K562 (cell line): Measurements from ENCODE around the gene ANK3. TPM values are rescaled to one million over a fixed set of nuclear protein-coding genes. Genes with fewer than 3 reads are reported as not detected.

ENCODE experiments used
- CTCF ChIP-seq, 3 experiments: IDR thresholded peaks in 2 of 3; conservative IDR thresholded peaks in 1 of 3; 2 replicates each; pipeline ENCODE4 v1.5.1; 2011 to 2012; ENCODE audit warnings: low read length in 3 of 3, mild to moderate bottlenecking in 3 of 3, control low read depth in 2 of 3, improper control_type of control experiment in 1 of 3, inconsistent platforms in 1 of 3, low read depth in 1 of 3, mixed read lengths in 1 of 3, moderate library complexity in 1 of 3; ENCODE audit not compliant: insufficient read depth in 2 of 3
- DIDO1 ChIP-seq: fragments of 450-650 bp; IDR thresholded peaks from 2 replicates; pipeline ENCODE4 v1.6.1; 2016; ENCODE audit warnings: low read depth, missing biosample characterization, missing genetic modification characterization
- FOXA1 ChIP-seq: fragments of 450-650 bp; IDR thresholded peaks from 2 replicates; pipeline ENCODE4 v1.6.1; 2016; ENCODE audit warnings: mild to moderate bottlenecking, borderline replicate concordance
- MCM3 ChIP-seq: fragments of 450-650 bp; IDR thresholded peaks from 2 replicates; pipeline ENCODE4 v1.6.1; 2016
- MGA ChIP-seq: fragments of 450-650 bp; IDR thresholded peaks from 2 replicates; pipeline ENCODE4 v1.6.1; 2016; ENCODE audit warnings: mild to moderate bottlenecking, moderate library complexity
- MXI1 ChIP-seq: IDR thresholded peaks from 2 replicates; pipeline ENCODE4 v1.6.1; 2011; ENCODE audit warnings: low read depth, mild to moderate bottlenecking, improper control_type of control experiment, low read length
- NELFE ChIP-seq: IDR thresholded peaks from 2 replicates; pipeline ENCODE4 v1.6.1; 2011; ENCODE audit warnings: mild to moderate bottlenecking; ENCODE audit not compliant: insufficient read depth, insufficient read length
- NFIX ChIP-seq: fragments of 250-450 bp; sonication (Bioruptor Pico); IDR thresholded peaks from 2 replicates; pipeline ENCODE4 v1.4.0; 2020; ENCODE audit warnings: low read depth, mild to moderate bottlenecking, moderate library complexity
- PTTG1 ChIP-seq: fragments of 450-650 bp; IDR thresholded peaks from 2 replicates; pipeline ENCODE4 v1.6.1; 2016; ENCODE audit warnings: low read depth, mild to moderate bottlenecking, missing genetic modification characterization, missing compliant biosample characterization
- RBM15 ChIP-seq: fragments of 200-400 bp; formaldehyde crosslinking; IDR thresholded peaks from 2 replicates; pipeline ENCODE4 v1.6.1; 2018; ENCODE audit warnings: mild to moderate bottlenecking, low read length, moderate library complexity; ENCODE audit not compliant: insufficient read depth
- SAFB ChIP-seq: fragments of 200-400 bp; formaldehyde crosslinking; IDR thresholded peaks from 2 replicates; pipeline ENCODE4 v1.6.1; 2017; ENCODE audit warnings: low read depth, low read length, borderline replicate concordance
- TEAD2 ChIP-seq: fragments of 450-650 bp; IDR thresholded peaks from 2 replicates; pipeline ENCODE4 v1.6.1; 2016; ENCODE audit warnings: missing genetic modification characterization, control low read depth, missing compliant biosample characterization
- TSC22D4 ChIP-seq: fragments of 450-650 bp; IDR thresholded peaks from 2 replicates; pipeline ENCODE4 v1.6.1; 2016; ENCODE audit warnings: missing genetic modification characterization, missing biosample characterization, control low read depth
- YBX1 ChIP-seq: fragments of 450-650 bp; IDR thresholded peaks from 2 replicates; pipeline ENCODE4 v1.7.1; 2016; ENCODE audit warnings: mild to moderate bottlenecking
- ZNF133 ChIP-seq: fragments of 250-450 bp; sonication (Bioruptor Pico); IDR thresholded peaks from 2 replicates; pipeline ENCODE4 v1.4.0; 2020; ENCODE audit warnings: mild to moderate bottlenecking
- polyA plus RNA-seq, 8 experiments: library from polyadenylated mRNA; depleted of rRNA in 4 of 8; stranded (reverse) in 5 of 8; unstranded in 3 of 8; fragments of >200 nt; fragmentation: Nextera tagmentation in 2 of 8; fragmentation: Illumina TruSeq in 1 of 8; extraction: Ambion mirVana in 2 of 8; extraction: Trizol in 1 of 8; gene quantifications; 2 replicates each; pipeline versions ENCODE4 v1.2.1 to v1.2.3, GENCODE V29; 2011 to 2014; ENCODE audit warnings: inconsistent platforms in 1 of 8, missing spikeins in 1 of 8
- total RNA-seq, 7 experiments: library from RNA; depleted of rRNA in 6 of 7; stranded (reverse); fragments of >200 nt in 6 of 7; fragmentation: Illumina TruSeq in 2 of 7; extraction: Trizol in 2 of 7; gene quantifications; 2 replicates each; pipeline versions ENCODE4 v1.2.1 to v1.2.3, GENCODE V29; 2011 to 2021; ENCODE audit warnings: low replicate concordance in 1 of 7

The ANK3 gene
- total and polyA plus RNA-seq, 9 of the 15 experiments (the other 6 are each of a cell fraction or from before 2014, with no cell fraction given): 10.0 to 32.3 (median 17.9) TPM

DNA sequence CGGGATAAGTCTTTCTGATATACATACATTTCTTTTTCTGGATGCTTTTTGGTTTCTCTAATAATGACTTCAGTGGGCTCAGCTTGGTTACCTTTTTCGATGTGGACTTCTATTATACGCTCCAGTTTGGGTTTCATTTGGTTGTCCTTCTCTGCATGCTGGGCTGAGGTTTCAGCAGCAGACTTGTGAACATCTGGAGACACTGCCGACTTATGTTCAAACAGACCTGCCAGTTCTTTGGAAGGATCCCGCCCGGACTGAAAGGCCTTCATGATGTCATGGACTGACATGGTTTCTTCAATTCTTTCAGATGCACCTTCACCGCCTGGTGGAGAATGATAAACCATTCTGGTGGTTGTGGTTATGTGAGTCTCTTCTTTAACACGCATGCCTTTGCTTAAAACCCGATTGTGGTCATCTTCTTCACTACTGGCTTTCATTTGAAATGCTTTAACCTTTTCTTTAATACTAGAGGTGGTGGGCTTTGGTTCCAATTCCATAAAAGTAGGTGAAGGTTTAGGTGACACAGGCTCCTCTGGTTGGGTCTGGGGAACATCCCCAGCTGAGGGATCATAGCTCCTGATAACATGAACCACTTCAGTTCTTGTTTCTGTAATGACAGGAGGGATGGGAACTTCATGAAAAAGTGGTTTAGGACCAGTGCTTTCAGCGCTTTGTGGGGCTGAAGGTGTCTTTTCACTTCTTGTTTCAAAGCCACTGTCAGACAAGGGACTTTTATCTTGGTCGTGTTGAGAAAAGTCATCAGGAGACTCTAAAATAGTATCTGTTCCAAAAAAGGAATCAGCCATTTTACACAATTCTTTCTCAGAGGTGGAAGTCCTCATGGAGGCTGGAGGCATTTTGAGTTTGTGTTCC is 315.7 kb downstream of the ANK3 start (continued):
- TF ChIP-seq CTCF (IDR thresholded peaks at IDR 0.05 in 2 of 3, conservative IDR thresholded peaks at IDR 0.05 in 1 of 3; ENCODE audit: insufficient read depth in 2 of 3, low read depth in 1 of 3, low read length in 3 of 3) (peak in 2 of 3 experiments; percentile 22 to 25; a peak in 2 of 6 replicates), YBX1 (no peak), MXI1 (no peak), NFIX (CRISPR knock-in tag) (no peak), MCM3 (no peak), MGA (peak; percentile 30; the same call in 1 of the 2 replicates), PTTG1 (tag) (no peak), ZNF133 (CRISPR knock-in tag) (no peak), SAFB (no peak), RBM15 (no peak), TSC22D4 (tag) (no peak), TEAD2 (tag) (no peak), NELFE (no peak), DIDO1 (tag) (no peak), FOXA1 (no peak)
